Ishikawa (cell line): ENCODE measurements around the gene RHOB.

Source experiments
- CEBPB ChIP-seq: IDR thresholded peaks from 2 replicates; pipeline ENCODE4 v1.6.1; 2012
- CREB1 ChIP-seq: IDR thresholded peaks from 2 replicates; pipeline ENCODE4 v1.6.1; 2012; ENCODE audit warnings: low read depth
- EGR1 ChIP-seq: IDR thresholded peaks from 2 replicates; pipeline ENCODE4 v1.6.1; 2012
- EP300 ChIP-seq: IDR thresholded peaks from 2 replicates; pipeline ENCODE4 v1.6.1; 2012; ENCODE audit warnings: borderline replicate concordance
- FOXM1 ChIP-seq: IDR thresholded peaks from 2 replicates; pipeline ENCODE4 v1.6.1; 2012; ENCODE audit warnings: low read depth, borderline replicate concordance
- RAD21 ChIP-seq: IDR thresholded peaks from 2 replicates; pipeline ENCODE4 v1.6.1; 2012; ENCODE audit warnings: low read depth
- TAF1 ChIP-seq: IDR thresholded peaks from 2 replicates; pipeline ENCODE4 v1.6.1; 2012; ENCODE audit warnings: low read depth, mild to moderate bottlenecking
- TCF12 ChIP-seq: IDR thresholded peaks from 2 replicates; pipeline ENCODE4 v1.6.1; 2012; ENCODE audit warnings: low read depth
- TEAD4 ChIP-seq: IDR thresholded peaks from 2 replicates; pipeline ENCODE4 v1.6.1; 2012
- YY1 ChIP-seq: IDR thresholded peaks from 2 replicates; pipeline ENCODE4 v1.6.1; 2012; ENCODE audit warnings: low read depth
- ZBTB7A ChIP-seq: IDR thresholded peaks from 2 replicates; pipeline ENCODE4 v1.6.1; 2012; ENCODE audit warnings: low read depth
- TF ChIP-seq, protein P1 (sequence below): IDR thresholded peaks from 2 replicates; pipeline ENCODE4 v1.6.1; 2012
- TF ChIP-seq, protein P2 (sequence below): IDR thresholded peaks from 2 replicates; pipeline ENCODE4 v1.6.1; 2012
- TF ChIP-seq, protein P3 (sequence below): IDR thresholded peaks from 2 replicates; pipeline ENCODE4 v1.6.1; 2012; ENCODE audit warnings: low read depth, mild to moderate bottlenecking

The RHOB gene

GRCh38 chr2:20467789-20468548, 21.1 kb downstream of the RHOB start:
- TF ChIP-seq CREB1 (no peak), RAD21 (no peak), TCF12 (no peak), EP300 (no peak), TAF1 (no peak), ZBTB7A (no peak), YY1 (no peak), FOXM1 (no peak), TEAD4 (no peak)
- TF ChIP-seq, protein P1, sequence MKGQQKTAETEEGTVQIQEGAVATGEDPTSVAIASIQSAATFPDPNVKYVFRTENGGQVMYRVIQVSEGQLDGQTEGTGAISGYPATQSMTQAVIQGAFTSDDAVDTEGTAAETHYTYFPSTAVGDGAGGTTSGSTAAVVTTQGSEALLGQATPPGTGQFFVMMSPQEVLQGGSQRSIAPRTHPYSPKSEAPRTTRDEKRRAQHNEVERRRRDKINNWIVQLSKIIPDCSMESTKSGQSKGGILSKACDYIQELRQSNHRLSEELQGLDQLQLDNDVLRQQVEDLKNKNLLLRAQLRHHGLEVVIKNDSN: no peak
- TF ChIP-seq, protein P2, sequence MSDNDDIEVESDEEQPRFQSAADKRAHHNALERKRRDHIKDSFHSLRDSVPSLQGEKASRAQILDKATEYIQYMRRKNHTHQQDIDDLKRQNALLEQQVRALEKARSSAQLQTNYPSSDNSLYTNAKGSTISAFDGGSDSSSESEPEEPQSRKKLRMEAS: no peak
- TF ChIP-seq, protein P3, sequence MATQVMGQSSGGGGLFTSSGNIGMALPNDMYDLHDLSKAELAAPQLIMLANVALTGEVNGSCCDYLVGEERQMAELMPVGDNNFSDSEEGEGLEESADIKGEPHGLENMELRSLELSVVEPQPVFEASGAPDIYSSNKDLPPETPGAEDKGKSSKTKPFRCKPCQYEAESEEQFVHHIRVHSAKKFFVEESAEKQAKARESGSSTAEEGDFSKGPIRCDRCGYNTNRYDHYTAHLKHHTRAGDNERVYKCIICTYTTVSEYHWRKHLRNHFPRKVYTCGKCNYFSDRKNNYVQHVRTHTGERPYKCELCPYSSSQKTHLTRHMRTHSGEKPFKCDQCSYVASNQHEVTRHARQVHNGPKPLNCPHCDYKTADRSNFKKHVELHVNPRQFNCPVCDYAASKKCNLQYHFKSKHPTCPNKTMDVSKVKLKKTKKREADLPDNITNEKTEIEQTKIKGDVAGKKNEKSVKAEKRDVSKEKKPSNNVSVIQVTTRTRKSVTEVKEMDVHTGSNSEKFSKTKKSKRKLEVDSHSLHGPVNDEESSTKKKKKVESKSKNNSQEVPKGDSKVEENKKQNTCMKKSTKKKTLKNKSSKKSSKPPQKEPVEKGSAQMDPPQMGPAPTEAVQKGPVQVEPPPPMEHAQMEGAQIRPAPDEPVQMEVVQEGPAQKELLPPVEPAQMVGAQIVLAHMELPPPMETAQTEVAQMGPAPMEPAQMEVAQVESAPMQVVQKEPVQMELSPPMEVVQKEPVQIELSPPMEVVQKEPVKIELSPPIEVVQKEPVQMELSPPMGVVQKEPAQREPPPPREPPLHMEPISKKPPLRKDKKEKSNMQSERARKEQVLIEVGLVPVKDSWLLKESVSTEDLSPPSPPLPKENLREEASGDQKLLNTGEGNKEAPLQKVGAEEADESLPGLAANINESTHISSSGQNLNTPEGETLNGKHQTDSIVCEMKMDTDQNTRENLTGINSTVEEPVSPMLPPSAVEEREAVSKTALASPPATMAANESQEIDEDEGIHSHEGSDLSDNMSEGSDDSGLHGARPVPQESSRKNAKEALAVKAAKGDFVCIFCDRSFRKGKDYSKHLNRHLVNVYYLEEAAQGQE: no peak

- no peak for TF ChIP-seq TCF12
- no peak for TF ChIP-seq EP300
- TF ChIP-seq RAD21: no peak
- TF ChIP-seq, protein P3: no peak
- TF ChIP-seq FOXM1: no peak
Measured at GRCh38 chr2:20468549-20469500, 22.0 kb downstream of the RHOB start.

- TF ChIP-seq ZBTB7A (no peak), RAD21 (no peak)
Measured at GRCh38 chr2:20469595-20469994, 22.7 kb downstream of the RHOB start.

DNA sequence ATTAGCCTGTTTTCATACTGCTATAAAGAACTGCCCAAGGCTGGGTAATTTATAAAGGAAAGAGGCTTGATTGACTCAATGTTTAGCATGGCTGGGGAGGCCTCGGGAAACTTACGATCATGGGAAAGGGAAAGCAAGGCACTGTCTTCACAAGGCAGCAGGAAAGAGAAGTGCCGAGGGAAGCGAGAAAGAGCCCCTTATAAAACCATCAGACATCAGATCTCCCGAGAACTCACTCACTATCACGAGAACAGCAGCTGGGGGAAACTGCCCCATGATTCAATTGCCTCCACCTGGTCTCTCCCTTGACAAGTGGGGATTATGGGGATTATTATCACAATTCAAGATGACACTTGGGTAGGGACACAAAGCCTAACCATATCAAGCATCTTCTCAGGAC, 23.3 kb downstream of the RHOB start:
- TF ChIP-seq CREB1 (no peak), TAF1 (no peak), YY1 (no peak), CEBPB (no peak), TCF12 (no peak), FOXM1 (no peak), RAD21 (no peak), EGR1 (no peak), ZBTB7A (no peak), EP300 (no peak)
- TF ChIP-seq, protein P2: no peak
- TF ChIP-seq, protein P1: no peak
- TF ChIP-seq, protein P3: no peak
